Subcutaneous abdominal adipose tissue (tissue), 5 donors: ENCODE results near the gene NFX1.
A peak's percentile ranks its signal among the peaks of the same experiment; 100 is the strongest.
"Not testable (repeated sequence)": the region's sequence is repeated elsewhere in the genome, so short reads cannot be mapped to it uniquely, and the experiment has no call there.

Experiments used
- H3K27ac ChIP-seq: one replicate; pipeline ENCODE4 v1.7.0; 2013; ENCODE audit warnings: low read depth, mild to moderate bottlenecking, inconsistent platforms, low read length, moderate library complexity
- H3K27me3 ChIP-seq, 5 donors: one replicate each; pipeline ENCODE4 v1.7.0; 2013; ENCODE audit warnings: low read length in 5 of 5, inconsistent platforms in 1 of 5; ENCODE audit not compliant: control insufficient read depth in 5 of 5, insufficient read depth in 4 of 5
- H3K36me3 ChIP-seq, 5 donors: one replicate each; pipeline ENCODE4 v1.7.0; 2013; ENCODE audit warnings: low read length in 5 of 5; ENCODE audit not compliant: control insufficient read depth in 5 of 5, insufficient read depth in 5 of 5
- H3K4me1 ChIP-seq, 5 donors: one replicate each; pipeline ENCODE4 v1.7.0; 2013; ENCODE audit warnings: low read length in 5 of 5, mild to moderate bottlenecking in 3 of 5, moderate library complexity in 1 of 5; ENCODE audit not compliant: control insufficient read depth in 5 of 5, insufficient read depth in 5 of 5
- H3K4me3 ChIP-seq, 5 donors: one replicate each; pipeline ENCODE4 v1.7.0; 2013; ENCODE audit warnings: low read length in 5 of 5, low read depth in 1 of 5
- H3K9ac ChIP-seq, 5 donors: one replicate each; pipeline ENCODE4 v1.7.0; 2013; ENCODE audit warnings: low read length in 5 of 5, mild to moderate bottlenecking in 4 of 5, moderate library complexity in 3 of 5
- H3K9me3 ChIP-seq, 5 donors: one replicate each; pipeline ENCODE4 v1.7.0; 2013; ENCODE audit warnings: low read length in 5 of 5; ENCODE audit not compliant: control insufficient read depth in 5 of 5
- donor health status: healthy.
- donor health status: healthy.
- donor health status: healthy.
- donor health status: healthy.
- donor health status: healthy.

NFX1 gene

GRCh38 chr9:33318225-33318624 lies 27.9 kb downstream of the NFX1 start:
- Histone ChIP-seq H3K27ac (peak overlapping the region; percentile 85), H3K27me3 (no peaks in the 10 kb centered on the region), H3K9me3 (no peaks in the 10 kb centered on the region), H3K36me3 (peaks cover 23 to 84% (median 70%) of the 10 kb centered on the region in 5 donors), H3K9ac (no peak overlapping the region), H3K4me1 (peaks cover 0 to 20% (median 16%) of the 10 kb centered on the region in 5 donors), H3K4me3 (no peak overlapping the region)

- H3K9ac ChIP-seq = no peak overlapping the region
- H3K9me3 ChIP-seq = no peaks in the 10 kb centered on the region
- H3K4me1 ChIP-seq = peaks cover 0 to 20% (median 16%) of the 10 kb centered on the region in 5 donors
- no peak overlapping the region for H3K4me3 ChIP-seq
- peak overlapping the region; percentile 85 for H3K27ac ChIP-seq
- H3K27me3 ChIP-seq = no peaks in the 10 kb centered on the region
- peaks cover 21 to 79% (median 66%) of the 10 kb centered on the region in 5 donors for H3K36me3 ChIP-seq
These were observed 28.5 kb downstream of the NFX1 start for GRCh38 chr9:33318781-33319180.

GRCh38 chr9:33320230-33320567 lies 29.9 kb downstream of the NFX1 start:
- Histone ChIP-seq H3K9ac (peak overlapping the region in 2 of 5 donors; percentile 1 to 52), H3K36me3 (peaks cover 23 to 72% (median 60%) of the 10 kb centered on the region in 5 donors), H3K9me3 (peaks cover 0 to 3% (median 0%) of the 10 kb centered on the region in 5 donors), H3K4me1 (peaks cover 0 to 20% (median 16%) of the 10 kb centered on the region in 5 donors), H3K27ac (peak overlapping the region; percentile 85), H3K4me3 (no peak overlapping the region), H3K27me3 (no peaks in the 10 kb centered on the region)

GRCh38 chr9:33320568-33321261 lies 30.4 kb downstream of the NFX1 start:
- peaks cover 21 to 67% (median 55%) of the 10 kb centered on the region in 5 donors for H3K36me3 ChIP-seq
- peaks cover 0 to 20% (median 16%) of the 10 kb centered on the region in 5 donors for H3K4me1 ChIP-seq
- peaks cover 0 to 3% (median 0%) of the 10 kb centered on the region in 5 donors for H3K9me3 ChIP-seq

GRCh38 chr9:33329117-33329563 lies 38.8 kb downstream of the NFX1 start:
- peaks cover 0 to 3% (median 0%) of the 10 kb centered on the region in 5 donors for H3K9me3 ChIP-seq
- H3K4me1 ChIP-seq = peaks cover 0 to 26% (median 14%) of the 10 kb centered on the region in 5 donors
- peak overlapping the region in 2 of 5 donors; percentile 28 to 53 for H3K9ac ChIP-seq
- no peaks in the 10 kb centered on the region for H3K27me3 ChIP-seq
- H3K36me3 ChIP-seq = peaks cover 20 to 55% (median 32%) of the 10 kb centered on the region in 5 donors
- H3K4me3 ChIP-seq = no peak overlapping the region
- H3K27ac ChIP-seq = peak overlapping the region; percentile 67

More at GRCh38 chr9:33320568-33321261, 30.4 kb downstream of the NFX1 start:
- Histone ChIP-seq H3K4me3 (no peak overlapping the region), H3K9ac (no peak overlapping the region), H3K27ac (peak overlapping the region; percentile 85), H3K27me3 (no peaks in the 10 kb centered on the region)

GRCh38 chr9:33329979-33330378 lies 39.7 kb downstream of the NFX1 start:
- H3K27ac ChIP-seq = peak overlapping the region; percentile 67
- H3K4me1 ChIP-seq = peaks cover 0 to 26% (median 14%) of the 10 kb centered on the region in 5 donors
- peaks cover 23 to 53% (median 31%) of the 10 kb centered on the region in 5 donors for H3K36me3 ChIP-seq
- no peaks in the 10 kb centered on the region for H3K27me3 ChIP-seq
- H3K4me3 ChIP-seq = no peak overlapping the region
- no peak overlapping the region for H3K9ac ChIP-seq
- peaks cover 0 to 2% (median 0%) of the 10 kb centered on the region in 5 donors for H3K9me3 ChIP-seq

GRCh38 chr9:33331377-33331891 lies 41.1 kb downstream of the NFX1 start:
- Histone ChIP-seq H3K36me3 (peaks cover 21 to 56% (median 30%) of the 10 kb centered on the region in 5 donors), H3K4me3 (no peak overlapping the region), H3K4me1 (peaks cover 0 to 26% (median 14%) of the 10 kb centered on the region in 5 donors), H3K27me3 (no peaks in the 10 kb centered on the region), H3K27ac (no peak overlapping the region), H3K9ac (no peak overlapping the region), H3K9me3 (no peaks in the 10 kb centered on the region)

- Histone ChIP-seq H3K27me3 (no peaks in the 10 kb centered on the region), H3K4me1 (peaks cover 0 to 26% (median 14%) of the 10 kb centered on the region in 5 donors), H3K27ac (no peak overlapping the region), H3K9ac (no peak overlapping the region), H3K9me3 (no peaks in the 10 kb centered on the region), H3K4me3 (no peak overlapping the region), H3K36me3 (peaks cover 22 to 56% (median 31%) of the 10 kb centered on the region in 5 donors)
These were observed 41.7 kb downstream of the NFX1 start for GRCh38 chr9:33332011-33332410.

- H3K9ac ChIP-seq, H3K27me3 ChIP-seq, H3K4me3 ChIP-seq, H3K9me3 ChIP-seq, H3K27ac ChIP-seq: not testable (repeated sequence)
- Histone ChIP-seq H3K36me3 (peaks cover 26 to 56% (median 34%) of the 10 kb centered on the region in 5 donors), H3K4me1 (peaks cover 0 to 26% (median 14%) of the 10 kb centered on the region in 5 donors)
These were observed 42.6 kb downstream of the NFX1 start for GRCh38 chr9:33332956-33333355.

- Histone ChIP-seq H3K4me1 (no peaks in the 10 kb centered on the region), H3K9ac (no peak overlapping the region), H3K27me3 (no peaks in the 10 kb centered on the region), H3K36me3 (peaks cover 24 to 70% (median 54%) of the 10 kb centered on the region in 5 donors), H3K27ac (no peak overlapping the region), H3K4me3 (no peak overlapping the region), H3K9me3 (peaks cover 0 to 4% (median 0%) of the 10 kb centered on the region in 5 donors)
These were observed 49.9 kb downstream of the NFX1 start for GRCh38 chr9:33340186-33340585.
